B cell (primary cell): ENCODE measurements around the gene COMMD4.

Experiments used
- EZH2 ChIP-seq: IDR thresholded peaks from 2 replicates; pipeline ENCODE4 v1.6.1; 2012; ENCODE audit warnings: borderline replicate concordance, low read depth, mild to moderate bottlenecking, moderate library complexity, low read length; ENCODE audit not compliant: insufficient read depth, poor library complexity, severe bottlenecking
- TF ChIP-seq, protein P1 (sequence below): fragments of 200-600 bp; IDR thresholded peaks from one replicate; pipeline ENCODE4 v1.8.0; 2022; ENCODE audit warnings: antibody characterized with exemption, mild to moderate bottlenecking

DNA sequence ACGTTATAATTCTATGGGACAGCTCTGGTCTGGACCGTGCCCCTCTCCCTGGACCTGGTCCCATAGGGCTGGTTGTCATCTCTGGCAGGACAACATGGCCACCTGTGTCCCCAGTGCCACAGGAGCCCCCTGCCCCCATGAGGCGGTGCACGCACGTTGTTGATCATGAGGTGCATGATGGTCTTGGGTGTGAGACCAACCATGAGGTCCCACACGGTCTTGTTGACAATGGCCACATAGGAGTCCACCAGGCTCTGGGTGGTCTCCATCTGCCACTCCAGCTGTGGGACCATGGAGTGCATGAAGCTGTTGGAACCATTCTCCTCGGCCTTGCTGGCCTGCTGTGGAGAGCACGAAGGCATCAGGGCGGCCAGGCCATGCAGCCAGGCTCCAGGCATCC, 33.5 kb upstream of the COMMD4 start:
- TF ChIP-seq, protein P1, sequence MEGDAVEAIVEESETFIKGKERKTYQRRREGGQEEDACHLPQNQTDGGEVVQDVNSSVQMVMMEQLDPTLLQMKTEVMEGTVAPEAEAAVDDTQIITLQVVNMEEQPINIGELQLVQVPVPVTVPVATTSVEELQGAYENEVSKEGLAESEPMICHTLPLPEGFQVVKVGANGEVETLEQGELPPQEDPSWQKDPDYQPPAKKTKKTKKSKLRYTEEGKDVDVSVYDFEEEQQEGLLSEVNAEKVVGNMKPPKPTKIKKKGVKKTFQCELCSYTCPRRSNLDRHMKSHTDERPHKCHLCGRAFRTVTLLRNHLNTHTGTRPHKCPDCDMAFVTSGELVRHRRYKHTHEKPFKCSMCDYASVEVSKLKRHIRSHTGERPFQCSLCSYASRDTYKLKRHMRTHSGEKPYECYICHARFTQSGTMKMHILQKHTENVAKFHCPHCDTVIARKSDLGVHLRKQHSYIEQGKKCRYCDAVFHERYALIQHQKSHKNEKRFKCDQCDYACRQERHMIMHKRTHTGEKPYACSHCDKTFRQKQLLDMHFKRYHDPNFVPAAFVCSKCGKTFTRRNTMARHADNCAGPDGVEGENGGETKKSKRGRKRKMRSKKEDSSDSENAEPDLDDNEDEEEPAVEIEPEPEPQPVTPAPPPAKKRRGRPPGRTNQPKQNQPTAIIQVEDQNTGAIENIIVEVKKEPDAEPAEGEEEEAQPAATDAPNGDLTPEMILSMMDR, result no peak
- no peak for TF ChIP-seq EZH2
